IMR-90 (cell line): ENCODE results near the gene PDCD11. TPM values are rescaled to one million over a fixed set of nuclear protein-coding genes. Genes with fewer than 3 reads are reported as not detected.

Source experiments
- ATAC-seq: fragments of 200-7000 bp; cut with Tn5 transposase; 2 replicates; pipeline ENCODE4 v1.9.1; 2020; ENCODE audit warnings: low read depth, mild to moderate bottlenecking, moderate library complexity
- BruUV-seq: library from RNA; stranded (reverse); fragments of 400-500 nt; replicated peaks from 2 replicates; lab custom pipeline; 2021; lab: Mats Ljungman, UMichigan
- CTCF ChIA-PET: fragments of 300-600 bp; formaldehyde crosslinking; extraction: SDS; loops from one replicate; lab custom pipeline; 2021; ENCODE audit warnings: antibody characterized with exemption; lab: Yijun Ruan, JAX
- POLR2A ChIA-PET: fragments of 300-600 bp; sonication (Branson Sonifier 250); formaldehyde crosslinking; loops from one replicate; lab custom pipeline; 2022; ENCODE audit warnings: antibody characterized with exemption; ENCODE audit not compliant: unreplicated experiment; lab: Charles Lee
- DNase-seq: peaks from one replicate; pipeline ENCODE4 v3.0.0; 2013
- H2AFZ ChIP-seq: replicated peaks from 2 replicates; pipeline ENCODE3; 2013; ENCODE audit warnings: low read length, mild to moderate bottlenecking; ENCODE audit not compliant: poor library complexity
- H2AK5ac ChIP-seq: 2 replicates; pipeline ENCODE4 v1.6.1; 2013; ENCODE audit warnings: low read depth, low read length, inconsistent platforms
- H2AK9ac ChIP-seq: replicated peaks from 2 replicates; pipeline ENCODE3; 2013; ENCODE audit warnings: mild to moderate bottlenecking, low read depth, low read length, moderate library complexity; ENCODE audit not compliant: poor library complexity
- H2BK120ac ChIP-seq: 2 replicates; pipeline ENCODE4 v1.6.1; 2013; ENCODE audit warnings: low read depth, low read length, inconsistent platforms
- H2BK15ac ChIP-seq: 3 replicates; pipeline ENCODE4 v1.6.1; 2013; ENCODE audit warnings: low read depth, low read length, inconsistent platforms
- H2BK20ac ChIP-seq: 2 replicates; pipeline ENCODE4 v1.6.1; 2013; ENCODE audit warnings: low read depth, mild to moderate bottlenecking, inconsistent platforms, low read length, moderate library complexity
- H2BK5ac ChIP-seq: 2 replicates; pipeline ENCODE4 v1.6.1; 2013; ENCODE audit warnings: mild to moderate bottlenecking, low read depth, low read length, inconsistent platforms; ENCODE audit not compliant: poor library complexity, severe bottlenecking
- H3K14ac ChIP-seq: replicated peaks from 2 replicates; pipeline ENCODE4 v1.6.1; 2013; ENCODE audit warnings: low read depth, low read length, inconsistent platforms
- H3K18ac ChIP-seq: 2 replicates; pipeline ENCODE4 v1.6.1; 2013; ENCODE audit warnings: low read depth, low read length, control low read depth
- H3K23ac ChIP-seq: 2 replicates; pipeline ENCODE4 v1.6.1; 2013; ENCODE audit warnings: low read depth, low read length, inconsistent platforms
- H3K27ac ChIP-seq: 2 replicates; pipeline ENCODE4 v1.5.1; 2013; ENCODE audit warnings: mild to moderate bottlenecking, control low read depth, low read length; ENCODE audit not compliant: insufficient read depth
- H3K27me3 ChIP-seq: 2 replicates; pipeline ENCODE4 v1.6.1; 2013; ENCODE audit warnings: low read length; ENCODE audit not compliant: control insufficient read depth, insufficient read depth
- H3K36me3 ChIP-seq: 2 replicates; pipeline ENCODE4 v1.6.1; 2013; ENCODE audit warnings: low read length, mixed read lengths; ENCODE audit not compliant: control insufficient read depth, insufficient read depth
- H3K4ac ChIP-seq: 2 replicates; pipeline ENCODE4 v1.6.1; 2013; ENCODE audit warnings: low read depth, low read length, inconsistent platforms
- H3K4me1 ChIP-seq: 2 replicates; pipeline ENCODE4 v1.6.1; 2013; ENCODE audit warnings: low read length, mixed read lengths; ENCODE audit not compliant: control insufficient read depth, insufficient read depth
- H3K4me2 ChIP-seq: 2 replicates; pipeline ENCODE4 v1.6.1; 2013; ENCODE audit warnings: low read depth, mild to moderate bottlenecking, control low read depth, low read length, moderate library complexity
- H3K4me3 ChIP-seq: 2 replicates; pipeline ENCODE4 v1.5.1; 2013; ENCODE audit warnings: low read depth, mild to moderate bottlenecking, control low read depth, low read length, moderate library complexity; ENCODE audit not compliant: insufficient read depth
- H3K56ac ChIP-seq: 2 replicates; pipeline ENCODE4 v1.6.1; 2013; ENCODE audit warnings: low read length, inconsistent platforms; ENCODE audit not compliant: insufficient read depth; ENCODE audit errors: extremely low read depth
- H3K79me1 ChIP-seq, 2 experiments: 2 replicates each; pipeline ENCODE4 v1.6.1; 2013; ENCODE audit warnings: low read length in 2 of 2, inconsistent platforms in 1 of 2, low read depth in 1 of 2
- H3K9ac ChIP-seq: 2 replicates; pipeline ENCODE4 v1.6.1; 2013; ENCODE audit warnings: low read depth, low read length, control low read depth
- H3K9me1 ChIP-seq: 2 replicates; pipeline ENCODE4 v1.6.1; 2013; ENCODE audit warnings: low read length, inconsistent platforms; ENCODE audit not compliant: insufficient read depth
- H3K9me3 ChIP-seq: 2 replicates; pipeline ENCODE4 v1.6.1; 2013; ENCODE audit warnings: low read length; ENCODE audit not compliant: control insufficient read depth, insufficient read depth
- H4K20me1 ChIP-seq: 2 replicates; pipeline ENCODE4 v1.6.1; 2013; ENCODE audit warnings: low read length, inconsistent platforms; ENCODE audit not compliant: insufficient read depth
- H4K5ac ChIP-seq: 2 replicates; pipeline ENCODE4 v1.6.1; 2013; ENCODE audit warnings: mild to moderate bottlenecking, low read depth, low read length, control low read depth
- H4K8ac ChIP-seq, 2 experiments: 2 replicates each; pipeline ENCODE4 v1.6.1; 2013; ENCODE audit warnings: low read depth in 2 of 2, low read length in 2 of 2, control low read depth in 1 of 2, inconsistent platforms in 1 of 2
- H4K91ac ChIP-seq: 2 replicates; pipeline ENCODE4 v1.6.1; 2013; ENCODE audit warnings: low read depth, low read length, inconsistent platforms; ENCODE audit not compliant: insufficient read depth
- CTCF ChIP-seq: conservative IDR thresholded peaks from 2 replicates; pipeline ENCODE4 v1.5.1; 2012; ENCODE audit warnings: mild to moderate bottlenecking, low read depth, low read length, improper control_type of control experiment
- ELK1 ChIP-seq: fragments of 150-350 bp; IDR thresholded peaks from 2 replicates; pipeline ENCODE4 v1.6.1; 2016; ENCODE audit warnings: low read depth, mild to moderate bottlenecking, low read length, moderate library complexity, borderline replicate concordance
- FOS ChIP-seq: fragments of 150-350 bp; IDR thresholded peaks from 2 replicates; pipeline ENCODE4 v1.6.1; 2016; ENCODE audit warnings: low read depth, low read length
- MAZ ChIP-seq: IDR thresholded peaks from 2 replicates; pipeline ENCODE4 v1.6.1; 2012; ENCODE audit warnings: low read depth, mild to moderate bottlenecking, low read length, improper control_type of control experiment, moderate library complexity, borderline replicate concordance
- MXI1 ChIP-seq: IDR thresholded peaks from 2 replicates; pipeline ENCODE4 v1.6.1; 2012; ENCODE audit warnings: low read depth, mild to moderate bottlenecking, low read length, moderate library complexity, borderline replicate concordance
- NFE2L2 ChIP-seq: fragments of 150-350 bp; IDR thresholded peaks from 2 replicates; pipeline ENCODE4 v1.6.1; 2016; ENCODE audit warnings: low read depth, mild to moderate bottlenecking, low read length
- POLR2A ChIP-seq: IDR thresholded peaks from 2 replicates; pipeline ENCODE4 v1.6.1; 2012; ENCODE audit warnings: mild to moderate bottlenecking, low read depth, low read length
- RAD21 ChIP-seq: IDR thresholded peaks from 2 replicates; pipeline ENCODE4 v1.6.1; 2012; ENCODE audit warnings: low read length, improper control_type of control experiment
- RCOR1 ChIP-seq: IDR thresholded peaks from 2 replicates; pipeline ENCODE4 v1.6.1; 2012; ENCODE audit warnings: mild to moderate bottlenecking, low read length, improper control_type of control experiment; ENCODE audit not compliant: insufficient replicate concordance
- RFX5 ChIP-seq: IDR thresholded peaks from 2 replicates; pipeline ENCODE4 v1.8.0; 2012; ENCODE audit warnings: low read depth, mild to moderate bottlenecking, low read length, moderate library complexity
- SMC3 ChIP-seq: fragments of 150-350 bp; IDR thresholded peaks from 2 replicates; pipeline ENCODE4 v1.6.1; 2016; ENCODE audit warnings: low read depth, mild to moderate bottlenecking, antibody characterized with exemption, low read length, moderate library complexity
- WGBS, 2 experiments: methylation state at CpG; one replicate each; pipeline versions ENCODE4 v1.1.5 to v1.1.7; 2013; ENCODE audit warnings: missing lambda C conversion rate in 2 of 2; ENCODE audit not compliant: insufficient read length in 1 of 2; ENCODE audit errors: extremely low coverage in 2 of 2; 5-methylcytosine and 5-hydroxymethylcytosine counted together
- dilution Hi-C: fragments of 300-500 bp; cut with HindIII; formaldehyde crosslinking; loops from one replicate; pipeline ENCODE4 v1.14.3; 2018; ENCODE audit warnings: low sequenced_read_pairs; ENCODE audit not compliant: unreplicated experiment
- in situ Hi-C: fragments of 300-500 bp; cut with MboI; formaldehyde crosslinking; loops from 3 replicates; pipeline ENCODE4 v1.14.3; 2019; ENCODE audit warnings: low sequenced_read_pairs, inconsistent platforms, mixed read lengths
- intact Hi-C: fragments of 100-400 bp; cut with micrococcal nuclease; formaldehyde crosslinking; loops from 2 replicates; pipeline ENCODE4 v1.10.0; 2022
- polyA plus RNA-seq, 3 experiments: library from polyadenylated mRNA; depleted of rRNA; stranded (reverse); fragments of >200 nt; gene quantifications; 2 replicates each; pipeline ENCODE4 v1.2.3, GENCODE V29; 2012; ENCODE audit warnings: low replicate concordance in 1 of 3
- total RNA-seq: library from RNA; depleted of rRNA; stranded (reverse); fragments of >200 nt; gene quantifications from 2 replicates; pipeline ENCODE4 v1.2.3, GENCODE V29; 2012

Gene PDCD11
- total and polyA plus RNA-seq, 2 of the 4 experiments (the other 2 are of a cell fraction), result 20.4 to 56.8 TPM

GRCh38 chr10:103433858-103434257 is 37.4 kb downstream of the PDCD11 start:
- intact Hi-C loops, result no loop called here
- Histone ChIP-seq H3K27ac (no peak overlapping the region), H2BK20ac (no peak overlapping the region), H3K4me1 (no peaks in the 10 kb centered on the region), H3K4me2 (no peak overlapping the region), H4K91ac (no peak overlapping the region), H3K23ac (no peak overlapping the region), H3K36me3 (peaks cover 50% of the 10 kb centered on the region), H2BK120ac (no peak overlapping the region), H2AK9ac (no peak overlapping the region), H2BK15ac (no peak overlapping the region), H3K9ac (no peak overlapping the region), H3K14ac (no peak overlapping the region), H3K56ac (no peak overlapping the region), H3K4me3 (no peak overlapping the region), H3K18ac (no peak overlapping the region), H4K20me1 (no peaks in the 10 kb centered on the region), H3K79me1 (peaks cover 5 to 6% of the 10 kb centered on the region in 2 experiments; a peak in 2 of 4 replicates), H3K4ac (no peak overlapping the region), H4K5ac (no peak overlapping the region), H4K8ac (no peak overlapping the region), H2AFZ (no peak overlapping the region), H3K9me1 (no peaks in the 10 kb centered on the region), H2BK5ac (no peak overlapping the region), H3K27me3 (no peaks in the 10 kb centered on the region), H2AK5ac (no peak overlapping the region), H3K9me3 (no peaks in the 10 kb centered on the region)
- TF ChIP-seq SMC3 (no peak), RAD21 (no peak), ELK1 (no peak), CTCF (no peak), RCOR1 (no peak), MAZ (no peak), RFX5 (no peak), MXI1 (no peak), FOS (no peak), NFE2L2 (no peak), POLR2A (no peak)
- ATAC-seq (no peak), DNase-seq (no peak)
- CTCF ChIA-PET, result no interaction called here
- dilution Hi-C loops, result no loop called here
- no TSS peak for BruUV-seq
- POLR2A ChIA-PET, result no interaction called here
- WGBS, 2 experiments, result no CpG with 5 or more reads among the region's 2 CpGs
- in situ Hi-C loops, result no loop called here
